Upper lobe of left lung (tissue), 6 donors: Measurements from ENCODE around the gene ARIH1. TPM values are rescaled to one million over a fixed set of nuclear protein-coding genes. Genes with fewer than 3 reads are reported as not detected.
A peak's percentile ranks its signal among the peaks of the same experiment; 100 is the strongest.
"Not testable (repeated sequence)": the region's sequence is repeated elsewhere in the genome, so short reads cannot be mapped to it uniquely, and the experiment has no call there.

Experiments
- ATAC-seq, 2 donors: fragments of 200-7000 bp; cut with Tn5 transposase; one replicate each; pipeline ENCODE4 v1.9.1; 2022; ENCODE audit warnings: mild to moderate bottlenecking in 2 of 2, moderate library complexity in 2 of 2; ENCODE audit not compliant: low FRiP score in 2 of 2
- DNase-seq, 2 donors: peaks; one replicate each; pipeline ENCODE4 v3.0.0-alpha.2; 2019 to 2020
- H3K27ac ChIP-seq, 4 donors: fragments of 200-600 bp; sonication (generic); one replicate each; pipeline ENCODE4 v1.5.1; 2016 to 2019
- H3K27me3 ChIP-seq, 4 donors: fragments of 200-600 bp; sonication (generic); one replicate each; pipeline ENCODE4 v1.5.1; 2017 to 2019
- H3K36me3 ChIP-seq, 4 donors: fragments of 200-600 bp; sonication (generic); one replicate each; pipeline ENCODE4 v1.5.1; 2016 to 2019
- H3K4me1 ChIP-seq, 4 donors: fragments of 200-600 bp; sonication (generic); one replicate each; pipeline ENCODE4 v1.5.1; 2018 to 2019
- H3K4me3 ChIP-seq, 4 donors: fragments of 200-600 bp; sonication (generic); one replicate each; pipeline ENCODE4 v1.5.1; 2017 to 2019; ENCODE audit warnings: mild to moderate bottlenecking in 2 of 4, moderate library complexity in 1 of 4
- H3K9me3 ChIP-seq, 4 donors: fragments of 200-600 bp; sonication (generic); one replicate each; pipeline ENCODE4 v1.5.1; 2018 to 2019
- EP300 ChIP-seq, 4 donors: sonication (generic); formaldehyde crosslinking; IDR thresholded peaks; one replicate each; pipeline ENCODE4 v1.5.1; 2017; ENCODE audit warnings: antibody characterized with exemption in 4 of 4, control low read depth in 2 of 4
- POLR2A ChIP-seq, 4 donors: fragments of 450-650 bp; IDR thresholded peaks; one replicate each; pipeline ENCODE4 v1.5.1; 2016 to 2017; ENCODE audit warnings: antibody characterized with exemption in 4 of 4, mild to moderate bottlenecking in 2 of 4
- POLR2AphosphoS5 ChIP-seq, 2 donors: sonication (generic); formaldehyde crosslinking; IDR thresholded peaks; one replicate each; pipeline ENCODE4 v1.5.1; 2017; ENCODE audit warnings: antibody characterized with exemption in 2 of 2
- WGBS, 2 donors: methylation state at CpG; one replicate each; pipeline ENCODE4 v1.1.5; 2017 to 2018; 5-methylcytosine and 5-hydroxymethylcytosine counted together
- total RNA-seq, 6 donors: library from RNA; depleted of rRNA in 4 of 6; stranded (reverse); fragments of >200 nt in 4 of 6; gene quantifications; one replicate each; pipeline versions ENCODE4 v1.1.0 to v1.2.1, GENCODE V29; 2016 to 2021
- TF ChIP-seq, protein P1 (sequence below), 6 experiments: fragments of 450-650 bp in 4 of 6; fragments of 200-600 bp in 2 of 6; sonication (generic) in 2 of 6; IDR thresholded peaks; one replicate each; pipeline ENCODE4 v1.5.1; 2016 to 2019; ENCODE audit warnings: antibody characterized with exemption in 6 of 6
- donor health status: DM: no; HTN: no; CAD: no; lungs with moderate emphysema.
- donor health status: DM: no; HTN: yes; CAD: no; lungs with severe emphysema.

ARIH1 gene
- total RNA-seq, 6 donors from 2014 or later = 43.0 to 155 (median 85.4) TPM

DNA sequence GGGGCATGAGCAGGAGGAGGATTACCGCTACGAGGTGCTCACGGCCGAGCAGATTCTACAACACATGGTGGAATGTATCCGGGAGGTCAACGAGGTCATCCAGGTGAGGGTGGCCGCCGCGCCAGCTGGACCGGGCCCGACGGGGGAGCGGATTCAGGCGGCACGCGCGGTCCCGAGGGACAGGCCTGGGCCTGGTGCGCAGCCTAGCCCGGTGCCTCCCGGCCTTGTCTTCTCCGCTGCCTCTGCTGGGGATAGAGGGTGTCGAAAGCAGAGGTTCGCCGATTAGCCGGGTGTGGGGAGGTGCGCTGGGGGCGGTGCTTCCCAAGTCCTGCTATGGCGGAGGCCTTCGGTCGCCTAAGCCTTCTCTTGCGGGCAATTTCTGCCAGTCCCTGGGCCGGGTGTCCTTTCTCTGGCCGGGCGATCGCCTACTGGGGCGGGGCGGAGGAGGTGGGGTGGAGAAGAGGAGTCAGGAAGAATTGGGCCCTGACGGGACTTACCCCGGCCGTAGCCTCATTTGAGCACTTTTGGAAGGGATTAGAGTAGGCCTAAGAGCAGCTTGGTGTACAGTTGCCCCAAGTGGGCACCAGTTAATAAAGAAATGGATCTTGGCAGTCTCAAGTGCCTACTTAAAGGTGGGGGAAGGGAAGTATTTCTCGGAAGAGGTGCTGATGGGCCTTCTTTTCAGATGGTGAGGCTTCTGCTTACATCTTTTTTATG lies 940 bp downstream of the ARIH1 start:
- Histone ChIP-seq H3K36me3 (peaks cover 0 to 31% (median 0%) of the 10 kb centered on the region in 4 donors), H3K27ac (peak overlapping the region; percentile 98 to 100 (median 100)), H3K9me3 (no peaks in the 10 kb centered on the region), H3K4me1 (peaks cover 31 to 56% (median 44%) of the 10 kb centered on the region in 4 donors), H3K27me3 (no peaks in the 10 kb centered on the region), H3K4me3 (peak overlapping the region; percentile 69 to 92 (median 78))
- 0 to 18% methylated on average over 1 to 37 of the region's 42 CpGs for WGBS, 2 donors
- peak; percentile 78 to 93 for DNase-seq
- TF ChIP-seq POLR2AphosphoS5 (IDR thresholded peaks at IDR 0.05) (peak; percentile 27 to 68), POLR2A (IDR thresholded peaks at IDR 0.05) (peak in 3 of 4 donors; percentile 61 to 84 (median 75)), EP300 (IDR thresholded peaks at IDR 0.05) (peak in 1 of 4 donors; percentile 30)
- TF ChIP-seq, protein P1, sequence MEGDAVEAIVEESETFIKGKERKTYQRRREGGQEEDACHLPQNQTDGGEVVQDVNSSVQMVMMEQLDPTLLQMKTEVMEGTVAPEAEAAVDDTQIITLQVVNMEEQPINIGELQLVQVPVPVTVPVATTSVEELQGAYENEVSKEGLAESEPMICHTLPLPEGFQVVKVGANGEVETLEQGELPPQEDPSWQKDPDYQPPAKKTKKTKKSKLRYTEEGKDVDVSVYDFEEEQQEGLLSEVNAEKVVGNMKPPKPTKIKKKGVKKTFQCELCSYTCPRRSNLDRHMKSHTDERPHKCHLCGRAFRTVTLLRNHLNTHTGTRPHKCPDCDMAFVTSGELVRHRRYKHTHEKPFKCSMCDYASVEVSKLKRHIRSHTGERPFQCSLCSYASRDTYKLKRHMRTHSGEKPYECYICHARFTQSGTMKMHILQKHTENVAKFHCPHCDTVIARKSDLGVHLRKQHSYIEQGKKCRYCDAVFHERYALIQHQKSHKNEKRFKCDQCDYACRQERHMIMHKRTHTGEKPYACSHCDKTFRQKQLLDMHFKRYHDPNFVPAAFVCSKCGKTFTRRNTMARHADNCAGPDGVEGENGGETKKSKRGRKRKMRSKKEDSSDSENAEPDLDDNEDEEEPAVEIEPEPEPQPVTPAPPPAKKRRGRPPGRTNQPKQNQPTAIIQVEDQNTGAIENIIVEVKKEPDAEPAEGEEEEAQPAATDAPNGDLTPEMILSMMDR (IDR thresholded peaks at IDR 0.05) = peak in 3 of 6 experiments; percentile 7 to 23 (median 12)
- peak; percentile 78 to 81 for ATAC-seq

DNA sequence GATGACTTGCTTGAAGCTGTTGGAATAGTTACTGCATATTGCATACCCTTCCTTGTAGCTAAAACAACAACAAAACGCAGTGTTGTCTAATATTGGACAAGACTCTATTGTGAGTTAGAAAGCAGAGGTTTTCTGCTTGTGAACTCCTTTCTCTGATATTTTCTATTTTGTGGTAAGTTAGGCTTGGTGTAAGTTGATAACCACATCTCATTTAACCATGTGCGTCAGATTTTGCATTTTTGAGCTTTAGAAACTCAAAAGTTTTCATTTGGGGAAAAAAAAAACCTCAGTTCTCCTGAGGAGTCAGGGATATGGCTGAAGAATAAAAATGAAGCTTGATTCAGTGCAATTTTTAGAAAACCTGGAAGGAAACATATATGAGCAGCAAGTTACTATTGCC lies 1.5 kb downstream of the ARIH1 start:
- DNase-seq = no peak
- H3K36me3 ChIP-seq = peaks cover 0 to 37% (median 0%) of the 10 kb centered on the region in 4 donors
- no peaks in the 10 kb centered on the region for H3K9me3 ChIP-seq
- peak overlapping the region; percentile 69 to 92 (median 78) for H3K4me3 ChIP-seq
- TF ChIP-seq POLR2A (IDR thresholded peaks at IDR 0.05) (no peak), POLR2AphosphoS5 (IDR thresholded peaks at IDR 0.05) (no peak), EP300 (IDR thresholded peaks at IDR 0.05) (no peak)
- TF ChIP-seq, protein P1 (IDR thresholded peaks at IDR 0.05) = no peak
- no peaks in the 10 kb centered on the region for H3K27me3 ChIP-seq
- ATAC-seq = no peak
- peaks cover 31 to 62% (median 46%) of the 10 kb centered on the region in 4 donors for H3K4me1 ChIP-seq
- H3K27ac ChIP-seq = peak overlapping the region; percentile 98 to 100 (median 100)
- 4 to 7% methylated on average over 2 of the region's 2 CpGs for WGBS, 2 donors

DNA sequence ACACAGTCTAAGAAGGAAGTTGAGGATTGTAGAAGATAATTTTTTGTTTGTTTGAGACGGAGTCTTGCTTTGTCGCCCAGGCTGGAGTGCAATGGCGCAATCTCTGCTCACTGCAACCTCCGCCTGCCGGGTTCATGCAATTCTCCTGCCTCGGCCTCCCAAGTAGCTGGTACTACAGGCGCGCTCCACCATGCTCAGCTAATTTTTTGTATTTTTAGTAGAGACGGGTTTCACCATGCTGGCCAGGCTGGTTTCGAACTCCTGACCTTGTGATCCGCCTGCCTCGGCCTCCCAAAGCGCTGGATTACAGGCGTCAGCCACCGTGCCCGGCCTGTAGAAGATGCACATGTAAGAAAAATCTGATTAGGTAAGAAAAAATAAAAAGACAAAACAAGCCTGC lies 2.2 kb downstream of the ARIH1 start:
- not testable (repeated sequence) for H3K27me3 ChIP-seq, H3K9me3 ChIP-seq, ATAC-seq
- peak in 1 of 2 donors; percentile 34 for DNase-seq
- peaks cover 31 to 67% (median 51%) of the 10 kb centered on the region in 4 donors for H3K4me1 ChIP-seq
- 76 to 79% methylated on average over 16 of the region's 16 CpGs for WGBS, 2 donors
- H3K36me3 ChIP-seq = peaks cover 0 to 39% (median 0%) of the 10 kb centered on the region in 4 donors
- peak overlapping the region in 2 of 4 donors; percentile 71 to 85 for H3K4me3 ChIP-seq
- peak overlapping the region in 3 of 4 donors; percentile 98 to 100 (median 99) for H3K27ac ChIP-seq

DNA sequence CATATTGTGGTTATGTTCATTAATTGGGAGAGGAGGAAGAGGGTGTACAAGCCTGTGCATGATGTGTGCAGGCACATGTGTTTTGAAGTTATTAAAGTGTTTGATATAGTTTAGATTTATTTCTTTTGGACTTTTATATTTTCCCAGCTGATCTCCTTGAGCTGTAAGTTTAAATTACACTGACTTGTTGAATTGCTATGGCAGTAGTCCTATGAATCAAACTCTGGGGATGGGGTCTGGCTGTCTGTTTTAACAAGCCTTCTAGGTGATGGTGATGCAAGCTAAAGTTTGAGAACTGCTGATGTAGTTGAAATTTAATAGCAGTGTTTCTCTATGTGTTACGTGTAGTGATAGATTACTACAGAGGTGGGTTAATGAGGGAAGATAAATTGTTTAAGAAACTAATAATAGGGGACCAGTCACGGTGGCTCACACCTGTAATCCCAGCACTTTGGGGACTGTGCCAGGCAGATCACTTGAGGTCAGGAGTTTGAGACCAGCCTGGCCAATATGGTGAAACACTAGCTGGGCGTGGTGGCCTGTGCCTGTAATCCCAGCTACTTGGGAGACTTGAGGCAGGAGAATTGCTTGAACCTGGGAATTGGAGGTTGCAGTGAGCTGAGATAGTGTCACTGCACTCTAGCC lies 7.0 kb downstream of the ARIH1 start:
- DNase-seq (no peak), ATAC-seq (no peak)
- TF ChIP-seq POLR2AphosphoS5 (IDR thresholded peaks at IDR 0.05) (no peak), EP300 (IDR thresholded peaks at IDR 0.05) (no peak), POLR2A (IDR thresholded peaks at IDR 0.05) (no peak)
- TF ChIP-seq, protein P1 (IDR thresholded peaks at IDR 0.05) = no peak
- 73 to 85% methylated on average over 3 of the region's 3 CpGs for WGBS, 2 donors
- Histone ChIP-seq H3K9me3 (no peaks in the 10 kb centered on the region), H3K36me3 (peaks cover 0 to 39% (median 0%) of the 10 kb centered on the region in 4 donors), H3K27ac (peak overlapping the region in 1 of 4 donors; percentile 27), H3K4me1 (peaks cover 28 to 79% (median 59%) of the 10 kb centered on the region in 4 donors), H3K4me3 (no peak overlapping the region), H3K27me3 (no peaks in the 10 kb centered on the region)

DNA sequence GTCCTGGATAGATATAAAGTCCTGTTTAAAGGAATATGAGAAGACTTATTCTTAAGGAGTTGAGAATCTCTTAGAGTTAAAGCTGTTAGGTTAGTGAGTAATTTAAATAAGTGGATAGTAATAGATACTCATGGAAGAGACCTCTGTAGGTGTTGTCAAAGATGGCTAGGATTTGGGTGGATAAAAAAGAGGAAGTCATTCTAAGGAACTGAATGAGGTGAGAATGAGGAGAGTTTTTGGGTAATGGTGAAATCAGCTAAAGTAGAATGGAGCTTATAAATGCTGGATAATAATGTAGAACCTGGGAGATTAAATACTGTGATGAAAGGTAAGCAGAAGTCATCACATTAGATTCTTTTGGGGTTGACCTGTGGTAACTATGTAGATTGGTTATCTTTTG lies 8.1 kb downstream of the ARIH1 start:
- Histone ChIP-seq H3K4me1 (peaks cover 20 to 74% (median 51%) of the 10 kb centered on the region in 4 donors), H3K27me3 (no peaks in the 10 kb centered on the region), H3K36me3 (peaks cover 0 to 31% (median 0%) of the 10 kb centered on the region in 4 donors), H3K9me3 (no peaks in the 10 kb centered on the region), H3K4me3 (no peak overlapping the region), H3K27ac (no peak overlapping the region)
- DNase-seq (no peak), ATAC-seq (no peak)
- TF ChIP-seq EP300 (IDR thresholded peaks at IDR 0.05) (no peak), POLR2A (IDR thresholded peaks at IDR 0.05) (no peak), POLR2AphosphoS5 (IDR thresholded peaks at IDR 0.05) (no peak)
- TF ChIP-seq, protein P1 (IDR thresholded peaks at IDR 0.05) = no peak
